ENCODE results near the gene PLA2G4E.

The PLA2G4E gene

DNA sequence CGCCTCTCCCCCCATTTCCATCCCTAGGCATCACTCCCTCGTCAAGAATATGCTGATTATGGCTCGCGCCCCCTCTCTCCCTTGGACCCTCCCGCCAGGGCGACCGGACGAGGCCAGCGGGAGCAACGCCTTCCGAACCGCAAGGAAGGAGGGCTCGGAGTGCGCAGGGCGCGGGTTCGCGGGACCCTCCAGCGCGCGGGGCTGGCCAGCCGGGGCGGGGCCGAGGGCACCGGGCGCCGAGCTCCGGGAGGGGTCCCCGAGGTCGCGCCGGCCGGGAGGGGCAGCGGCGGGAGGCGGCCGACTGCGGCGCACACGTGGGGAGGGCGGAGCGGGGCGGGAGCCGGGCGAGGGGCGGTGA is 49.0 kb downstream of the PLA2G4E start:
- peaks cover 2 to 4% of the 10 kb centered on the region in 2 donors for H3K27me3 ChIP-seq (ENCODE audit: control insufficient read depth in 1 of 2, insufficient read depth in 2 of 2, low read length in 2 of 2)
- peaks cover 0 to 2% of the 10 kb centered on the region in 2 donors for H3K36me3 ChIP-seq (ENCODE audit: control insufficient read depth in 2 of 2, insufficient read depth in 2 of 2, low read length in 2 of 2)
- peak overlapping the region; percentile 84 to 95 for H3K4me3 ChIP-seq (ENCODE audit: low read length in 2 of 2)
- H3K9ac ChIP-seq (ENCODE audit: low read length in 2 of 2) = peak overlapping the region; percentile 64 to 74
- H3K4me1 ChIP-seq (ENCODE audit: control insufficient read depth, insufficient read depth, low read length) = peaks cover 6% of the 10 kb centered on the region
- no peak overlapping the region for H3K27ac ChIP-seq (ENCODE audit: low read length)
- no peaks in the 10 kb centered on the region for H3K9me3 ChIP-seq (ENCODE audit: control insufficient read depth in 2 of 2, low read length in 2 of 2)

DNA sequence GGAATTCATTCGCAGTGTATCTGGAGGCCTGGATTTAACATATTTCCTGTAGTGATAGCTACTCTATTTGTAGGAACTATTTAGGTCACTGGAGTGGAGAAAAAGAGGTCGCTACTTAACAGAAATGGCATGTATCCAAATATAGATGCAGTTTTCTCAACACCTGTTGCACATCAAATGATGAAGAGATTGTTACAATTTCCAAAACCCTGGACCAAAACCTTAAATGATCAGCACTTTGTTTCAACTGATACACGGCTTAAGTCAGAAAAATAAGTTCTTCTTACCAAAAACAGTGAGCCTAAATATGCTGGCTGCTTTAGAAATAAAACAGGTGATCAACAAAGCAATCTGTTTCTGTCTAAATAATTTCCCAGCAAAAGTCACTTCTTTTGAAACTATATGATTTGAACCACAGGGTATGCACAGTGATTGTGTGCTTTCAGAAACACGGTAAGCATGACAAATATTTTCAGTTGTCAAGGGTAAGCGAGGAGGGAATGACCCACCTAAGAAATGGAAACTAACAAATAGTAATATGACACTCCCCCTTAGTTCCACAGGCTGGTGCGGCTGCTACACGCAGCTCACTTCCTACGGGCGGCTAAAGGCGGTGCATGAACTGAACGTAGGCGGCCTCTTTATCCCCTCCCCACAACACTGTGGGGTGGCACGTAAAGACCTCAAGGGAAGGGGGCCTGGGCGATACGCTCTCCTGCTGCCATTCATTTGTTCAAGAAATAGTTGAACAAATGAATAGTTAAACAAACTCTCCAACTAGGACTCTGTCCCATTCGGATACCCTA is 49.5 kb downstream of the PLA2G4E start:
- H3K9ac ChIP-seq (ENCODE audit: low read length in 2 of 2) = peak overlapping the region; percentile 54 to 64
- H3K36me3 ChIP-seq (ENCODE audit: control insufficient read depth in 2 of 2, insufficient read depth in 2 of 2, low read length in 2 of 2) = peaks cover 0 to 2% of the 10 kb centered on the region in 2 donors
- H3K4me1 ChIP-seq (ENCODE audit: control insufficient read depth, insufficient read depth, low read length) = peaks cover 7% of the 10 kb centered on the region
- H3K9me3 ChIP-seq (ENCODE audit: control insufficient read depth in 2 of 2, low read length in 2 of 2) = no peaks in the 10 kb centered on the region
- peak overlapping the region; percentile 84 to 95 for H3K4me3 ChIP-seq (ENCODE audit: low read length in 2 of 2)
- H3K27me3 ChIP-seq (ENCODE audit: control insufficient read depth in 1 of 2, insufficient read depth in 2 of 2, low read length in 2 of 2) = peaks cover 2 to 4% of the 10 kb centered on the region in 2 donors
- no peak overlapping the region for H3K27ac ChIP-seq (ENCODE audit: low read length)

DNA sequence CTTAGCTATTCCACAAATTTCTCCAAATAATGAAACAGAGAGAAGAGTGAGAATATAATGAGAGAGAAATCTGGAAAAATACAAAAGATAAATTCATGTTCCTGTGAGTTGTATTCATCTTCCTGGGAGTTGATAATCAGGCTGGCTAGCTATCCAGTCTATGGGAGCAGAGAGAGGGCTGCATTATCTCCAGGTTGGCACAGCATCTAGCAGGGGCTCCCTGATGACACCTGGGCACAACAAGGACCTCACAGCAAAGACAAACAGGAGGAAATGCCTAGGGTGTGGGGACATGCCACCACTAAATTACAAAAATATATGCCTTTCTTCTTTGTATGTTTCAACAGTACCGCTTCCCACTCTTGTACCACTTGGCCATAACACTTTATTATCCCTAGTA is 50.4 kb downstream of the PLA2G4E start:
- Histone ChIP-seq H3K4me1 (ENCODE audit: control insufficient read depth, insufficient read depth, low read length) (peaks cover 10% of the 10 kb centered on the region), H3K27ac (ENCODE audit: low read length) (no peak overlapping the region), H3K9ac (ENCODE audit: low read length in 2 of 2) (no peak overlapping the region), H3K36me3 (ENCODE audit: control insufficient read depth in 2 of 2, insufficient read depth in 2 of 2, low read length in 2 of 2) (peaks cover 0 to 2% of the 10 kb centered on the region in 2 donors), H3K9me3 (ENCODE audit: control insufficient read depth in 2 of 2, low read length in 2 of 2) (no peaks in the 10 kb centered on the region), H3K27me3 (ENCODE audit: control insufficient read depth in 1 of 2, insufficient read depth in 2 of 2, low read length in 2 of 2) (peaks cover under 1 to 2% of the 10 kb centered on the region in 2 donors), H3K4me3 (ENCODE audit: low read length in 2 of 2) (peak overlapping the region in 1 of 2 donors; percentile 40)

DNA sequence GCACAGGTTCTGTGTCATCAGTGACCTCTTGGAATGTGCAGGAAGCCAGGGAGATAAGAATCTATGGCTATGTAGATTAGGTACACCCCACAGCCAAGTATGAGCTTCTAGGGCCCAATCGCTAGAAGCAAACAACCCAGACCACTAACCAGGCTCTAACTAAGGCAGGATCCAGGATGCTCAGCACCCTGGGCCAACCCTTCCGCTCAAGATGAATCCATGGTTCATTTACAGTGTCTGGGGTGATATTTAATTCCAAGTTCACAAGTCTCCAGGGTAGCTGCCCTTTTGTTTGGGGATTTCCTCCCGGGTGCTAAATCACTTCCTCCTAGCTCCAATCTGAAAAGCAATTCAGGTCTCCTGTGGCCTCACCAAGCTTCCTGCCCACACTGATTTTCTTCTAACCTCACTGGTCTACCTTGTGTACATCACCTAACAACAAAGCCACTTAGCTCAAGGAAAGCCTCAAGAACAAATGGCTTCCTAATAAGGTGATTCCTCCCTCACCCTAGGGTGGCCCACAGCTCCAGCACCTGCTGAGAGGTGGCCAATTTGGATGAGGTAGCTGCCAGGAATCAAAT is 50.9 kb downstream of the PLA2G4E start:
- peaks cover 0 to 2% of the 10 kb centered on the region in 2 donors for H3K36me3 ChIP-seq (ENCODE audit: control insufficient read depth in 2 of 2, insufficient read depth in 2 of 2, low read length in 2 of 2)
- H3K27ac ChIP-seq (ENCODE audit: low read length) = no peak overlapping the region
- H3K27me3 ChIP-seq (ENCODE audit: control insufficient read depth in 1 of 2, insufficient read depth in 2 of 2, low read length in 2 of 2) = peaks cover 0 to 2% of the 10 kb centered on the region in 2 donors
- H3K4me3 ChIP-seq (ENCODE audit: low read length in 2 of 2) = peak overlapping the region in 1 of 2 donors; percentile 40
- no peak overlapping the region for H3K9ac ChIP-seq (ENCODE audit: low read length in 2 of 2)
- no peaks in the 10 kb centered on the region for H3K9me3 ChIP-seq (ENCODE audit: control insufficient read depth in 2 of 2, low read length in 2 of 2)
- peaks cover 10% of the 10 kb centered on the region for H3K4me1 ChIP-seq (ENCODE audit: control insufficient read depth, insufficient read depth, low read length)

DNA sequence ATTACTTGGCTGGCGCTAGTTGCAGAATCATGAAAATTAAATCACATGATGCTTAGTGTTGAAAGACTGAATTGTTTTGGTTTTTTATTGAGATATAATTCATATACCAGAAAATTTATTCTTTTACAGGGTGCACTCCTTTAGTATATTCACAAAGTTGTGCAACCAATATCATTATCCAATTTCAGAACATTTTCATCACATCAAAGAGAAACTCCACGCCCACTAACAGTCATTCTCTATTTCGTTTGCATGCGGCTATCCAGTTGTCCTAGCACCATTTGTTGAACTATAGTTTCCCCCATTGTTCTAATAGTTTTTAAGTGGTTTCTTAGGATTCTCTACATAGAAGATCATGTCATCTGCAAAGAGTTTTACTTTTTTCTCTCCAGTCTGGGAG is 52.1 kb downstream of the PLA2G4E start:
- no peaks in the 10 kb centered on the region for H3K9me3 ChIP-seq (ENCODE audit: control insufficient read depth in 2 of 2, low read length in 2 of 2)
- H3K27me3 ChIP-seq (ENCODE audit: control insufficient read depth in 1 of 2, insufficient read depth in 2 of 2, low read length in 2 of 2) = peaks cover 0 to 1% of the 10 kb centered on the region in 2 donors
- peaks cover 10% of the 10 kb centered on the region for H3K4me1 ChIP-seq (ENCODE audit: control insufficient read depth, insufficient read depth, low read length)
- H3K4me3 ChIP-seq (ENCODE audit: low read length in 2 of 2) = no peak overlapping the region
- H3K36me3 ChIP-seq (ENCODE audit: control insufficient read depth in 2 of 2, insufficient read depth in 2 of 2, low read length in 2 of 2) = peaks cover 0 to 2% of the 10 kb centered on the region in 2 donors
- no peak overlapping the region for H3K27ac ChIP-seq (ENCODE audit: low read length)
- no peak overlapping the region for H3K9ac ChIP-seq (ENCODE audit: low read length in 2 of 2)

- Histone ChIP-seq H3K27me3 (ENCODE audit: control insufficient read depth in 1 of 2, insufficient read depth in 2 of 2, low read length in 2 of 2) (no peaks in the 10 kb centered on the region), H3K27ac (ENCODE audit: low read length) (no peak overlapping the region), H3K36me3 (ENCODE audit: control insufficient read depth in 2 of 2, insufficient read depth in 2 of 2, low read length in 2 of 2) (peaks cover 0 to 2% of the 10 kb centered on the region in 2 donors), H3K9ac (ENCODE audit: low read length in 2 of 2) (no peak overlapping the region), H3K4me3 (ENCODE audit: low read length in 2 of 2) (no peak overlapping the region), H3K9me3 (ENCODE audit: control insufficient read depth in 2 of 2, low read length in 2 of 2) (no peaks in the 10 kb centered on the region), H3K4me1 (ENCODE audit: control insufficient read depth, insufficient read depth, low read length) (peaks cover 8% of the 10 kb centered on the region)
Measured at GRCh38 chr15:41967506-41968206, 53.2 kb downstream of the PLA2G4E start.

DNA sequence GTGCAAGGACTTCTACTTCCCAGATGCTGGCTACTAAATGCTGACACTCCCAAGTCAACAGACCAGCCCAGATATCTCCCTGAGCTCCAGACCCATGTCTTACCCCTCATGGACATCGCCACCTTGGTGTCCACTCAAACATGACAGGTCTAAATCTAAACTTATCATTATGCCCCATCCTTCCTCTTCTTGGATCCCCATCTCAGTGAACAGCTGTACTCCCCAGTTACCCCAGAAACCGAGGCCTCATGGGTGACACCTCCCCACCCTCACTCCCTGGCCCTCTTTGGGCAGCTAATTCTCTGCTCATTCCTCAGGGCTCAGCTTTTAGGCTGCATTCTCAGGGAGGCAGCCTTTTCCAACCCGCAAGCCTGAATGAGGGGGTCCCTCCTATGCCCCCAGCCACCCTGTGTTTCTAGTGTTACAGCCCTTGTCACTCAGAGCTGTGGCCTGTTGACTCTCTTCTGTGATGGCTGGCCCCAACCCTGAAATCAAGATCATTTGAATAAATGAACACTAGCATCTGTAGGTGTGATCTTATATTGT is 53.8 kb downstream of the PLA2G4E start:
- no peaks in the 10 kb centered on the region for H3K9me3 ChIP-seq (ENCODE audit: control insufficient read depth in 2 of 2, low read length in 2 of 2)
- no peak overlapping the region for H3K27ac ChIP-seq (ENCODE audit: low read length)
- H3K4me3 ChIP-seq (ENCODE audit: low read length in 2 of 2) = no peak overlapping the region
- H3K9ac ChIP-seq (ENCODE audit: low read length in 2 of 2) = no peak overlapping the region
- H3K27me3 ChIP-seq (ENCODE audit: control insufficient read depth in 1 of 2, insufficient read depth in 2 of 2, low read length in 2 of 2) = no peaks in the 10 kb centered on the region
- H3K4me1 ChIP-seq (ENCODE audit: control insufficient read depth, insufficient read depth, low read length) = peaks cover 7% of the 10 kb centered on the region
- H3K36me3 ChIP-seq (ENCODE audit: control insufficient read depth in 2 of 2, insufficient read depth in 2 of 2, low read length in 2 of 2) = peaks cover 0 to 2% of the 10 kb centered on the region in 2 donors

GRCh38 chr15:41966414-41966812 is 54.4 kb downstream of the PLA2G4E start:
- Histone ChIP-seq H3K36me3 (ENCODE audit: control insufficient read depth in 2 of 2, insufficient read depth in 2 of 2, low read length in 2 of 2) (peaks cover 0 to 2% of the 10 kb centered on the region in 2 donors), H3K4me3 (ENCODE audit: low read length in 2 of 2) (no peak overlapping the region), H3K27ac (ENCODE audit: low read length) (no peak overlapping the region), H3K9me3 (ENCODE audit: control insufficient read depth in 2 of 2, low read length in 2 of 2) (no peaks in the 10 kb centered on the region), H3K27me3 (ENCODE audit: control insufficient read depth in 1 of 2, insufficient read depth in 2 of 2, low read length in 2 of 2) (no peaks in the 10 kb centered on the region), H3K9ac (ENCODE audit: low read length in 2 of 2) (no peak overlapping the region), H3K4me1 (ENCODE audit: control insufficient read depth, insufficient read depth, low read length) (peaks cover 4% of the 10 kb centered on the region)

- H3K36me3 ChIP-seq (ENCODE audit: control insufficient read depth in 2 of 2, insufficient read depth in 2 of 2, low read length in 2 of 2) = peaks cover 0 to 2% of the 10 kb centered on the region in 2 donors
- no peak overlapping the region for H3K9ac ChIP-seq (ENCODE audit: low read length in 2 of 2)
- no peak overlapping the region for H3K4me3 ChIP-seq (ENCODE audit: low read length in 2 of 2)
- H3K27ac ChIP-seq (ENCODE audit: low read length) = no peak overlapping the region
- peaks cover 4% of the 10 kb centered on the region for H3K4me1 ChIP-seq (ENCODE audit: control insufficient read depth, insufficient read depth, low read length)
- H3K27me3 ChIP-seq (ENCODE audit: control insufficient read depth in 1 of 2, insufficient read depth in 2 of 2, low read length in 2 of 2) = no peaks in the 10 kb centered on the region
- H3K9me3 ChIP-seq (ENCODE audit: control insufficient read depth in 2 of 2, low read length in 2 of 2) = no peaks in the 10 kb centered on the region
Measured at GRCh38 chr15:41965441-41966413, 55.1 kb downstream of the PLA2G4E start.

All from stomach smooth muscle (tissue), 2 donors.